NOMO-1 (cell line): Measurements from ENCODE around the gene ADCYAP1R1.

Experiments
- DNase-seq, 2 experiments: peaks; one replicate each; lab custom pipeline; 2025; ENCODE audit not compliant: unreplicated experiment in 2 of 2; lab: John Stamatoyannopoulos, UW

The ADCYAP1R1 gene

GRCh38 chr7:31036924-31037323 is 15.2 kb upstream of the ADCYAP1R1 start:
- no peak for DNase-seq

DNA sequence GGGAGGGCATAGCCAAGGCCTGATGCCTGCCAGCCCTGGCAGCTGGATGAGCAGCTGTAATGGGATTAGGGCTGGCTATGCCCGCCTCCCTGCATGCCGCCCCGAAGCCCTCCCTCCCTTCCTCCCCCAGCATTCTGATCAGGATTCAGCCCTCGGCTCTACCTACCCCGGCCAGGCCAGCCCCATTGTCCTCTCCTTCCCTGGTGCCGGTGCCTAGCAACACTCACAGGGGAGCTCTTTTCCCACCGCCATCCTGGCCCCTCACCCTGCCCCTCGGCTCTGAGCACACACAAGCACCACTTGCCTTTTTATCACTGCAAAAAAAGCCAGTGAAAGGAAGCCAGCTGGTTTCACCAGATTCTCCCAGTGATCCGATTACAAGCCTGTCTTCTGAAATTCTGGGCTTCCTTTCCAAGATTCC is 9.0 kb upstream of the ADCYAP1R1 start:
- no peak for DNase-seq

DNA sequence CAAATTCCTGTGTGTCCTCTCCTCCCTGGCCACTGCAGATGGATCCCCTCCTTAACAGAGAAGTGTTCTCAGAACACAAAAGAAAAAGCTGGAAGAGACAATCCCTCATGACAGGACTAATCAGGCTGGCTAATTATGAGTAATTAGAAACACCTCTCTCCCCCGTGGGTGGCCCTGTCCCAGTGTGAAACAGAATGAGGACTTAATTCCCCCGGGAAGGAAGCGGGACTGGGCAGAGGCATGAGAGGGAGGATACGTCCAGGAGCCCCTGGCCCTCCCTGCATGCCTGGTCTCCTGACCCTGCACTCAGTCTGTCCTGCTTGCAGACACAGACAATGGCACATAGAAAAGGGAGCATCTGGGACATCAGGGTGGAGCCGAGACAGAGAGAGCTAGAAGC is 7.6 kb upstream of the ADCYAP1R1 start:
- DNase-seq: no peak

DNA sequence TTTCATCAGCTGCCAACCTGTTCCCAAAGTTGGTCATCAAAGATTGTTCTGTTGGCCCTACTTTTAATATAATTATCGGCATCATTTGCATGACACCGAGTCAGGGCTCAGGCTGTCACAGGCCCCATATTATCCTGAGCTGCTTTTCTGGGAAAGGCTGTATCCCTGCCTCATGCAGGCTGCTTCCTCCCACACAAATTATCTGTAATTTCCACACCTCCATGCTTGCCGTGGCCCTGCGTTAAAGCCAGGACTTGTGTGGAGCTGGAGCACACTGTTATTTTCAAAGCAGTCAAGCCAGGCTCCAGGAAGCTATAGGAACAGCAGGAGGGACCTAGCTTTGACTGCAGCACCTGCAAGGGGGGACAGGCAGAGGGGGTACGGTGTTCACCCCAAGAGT is 5.4 kb upstream of the ADCYAP1R1 start:
- no peak for DNase-seq

GRCh38 chr7:31047313-31048146 is 4.6 kb upstream of the ADCYAP1R1 start:
- DNase-seq: no peak

DNA sequence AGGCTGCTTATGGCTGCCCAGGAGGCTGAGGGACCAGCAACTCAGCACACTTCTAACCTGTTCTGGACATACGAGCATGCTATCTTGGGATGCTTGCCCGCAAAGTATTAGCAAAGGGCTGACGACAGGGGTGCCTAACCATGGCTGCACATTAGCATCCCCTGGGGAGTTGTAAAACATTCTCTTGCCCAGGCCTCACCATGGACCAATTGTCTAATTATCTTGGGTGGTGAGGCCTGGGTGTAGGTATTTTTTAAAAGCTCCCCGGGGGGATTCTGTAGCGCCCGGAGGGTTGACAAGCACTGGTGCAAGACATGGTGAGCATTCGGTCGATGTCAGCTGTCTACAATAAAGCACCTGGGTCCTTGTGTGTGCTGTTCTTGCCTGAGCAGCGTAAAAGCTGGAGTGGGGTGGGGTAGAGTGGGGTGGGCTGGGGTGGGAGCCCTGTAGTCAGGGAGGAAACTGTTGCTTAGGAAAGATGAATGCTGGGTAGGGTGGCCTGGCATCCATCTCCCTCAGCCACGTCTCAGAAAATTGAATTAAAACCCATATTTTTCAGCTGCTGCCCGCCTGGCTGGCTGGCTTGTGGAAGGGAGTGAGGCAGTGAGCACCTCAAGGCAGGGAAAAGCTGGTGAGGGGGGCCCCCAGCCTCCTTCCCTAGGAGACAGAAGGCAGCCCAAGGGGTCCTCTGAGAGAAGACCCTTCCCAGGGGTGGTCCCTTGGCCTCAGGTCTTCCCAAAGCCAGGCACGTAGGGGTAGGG is 2.9 kb upstream of the ADCYAP1R1 start:
- DNase-seq: no peak

DNA sequence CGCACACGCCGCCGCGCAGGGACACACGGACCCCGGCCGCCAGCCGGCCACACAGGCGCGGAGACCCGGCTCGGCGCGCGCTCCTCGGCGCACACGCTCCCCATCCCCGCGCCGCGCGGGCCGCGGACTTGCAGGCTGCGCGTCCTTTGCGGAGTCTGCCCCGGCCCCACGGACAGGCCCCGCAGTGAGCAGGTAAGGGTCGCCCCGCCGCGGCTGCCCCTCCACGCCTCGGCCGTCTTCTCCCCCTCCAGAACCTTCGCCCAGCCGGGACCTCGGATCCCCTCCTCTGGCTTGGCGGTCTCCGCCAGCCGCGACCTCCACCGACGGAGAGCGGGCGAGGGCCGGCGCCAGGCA is 356 bp downstream of the ADCYAP1R1 start:
- no peak for DNase-seq

DNA sequence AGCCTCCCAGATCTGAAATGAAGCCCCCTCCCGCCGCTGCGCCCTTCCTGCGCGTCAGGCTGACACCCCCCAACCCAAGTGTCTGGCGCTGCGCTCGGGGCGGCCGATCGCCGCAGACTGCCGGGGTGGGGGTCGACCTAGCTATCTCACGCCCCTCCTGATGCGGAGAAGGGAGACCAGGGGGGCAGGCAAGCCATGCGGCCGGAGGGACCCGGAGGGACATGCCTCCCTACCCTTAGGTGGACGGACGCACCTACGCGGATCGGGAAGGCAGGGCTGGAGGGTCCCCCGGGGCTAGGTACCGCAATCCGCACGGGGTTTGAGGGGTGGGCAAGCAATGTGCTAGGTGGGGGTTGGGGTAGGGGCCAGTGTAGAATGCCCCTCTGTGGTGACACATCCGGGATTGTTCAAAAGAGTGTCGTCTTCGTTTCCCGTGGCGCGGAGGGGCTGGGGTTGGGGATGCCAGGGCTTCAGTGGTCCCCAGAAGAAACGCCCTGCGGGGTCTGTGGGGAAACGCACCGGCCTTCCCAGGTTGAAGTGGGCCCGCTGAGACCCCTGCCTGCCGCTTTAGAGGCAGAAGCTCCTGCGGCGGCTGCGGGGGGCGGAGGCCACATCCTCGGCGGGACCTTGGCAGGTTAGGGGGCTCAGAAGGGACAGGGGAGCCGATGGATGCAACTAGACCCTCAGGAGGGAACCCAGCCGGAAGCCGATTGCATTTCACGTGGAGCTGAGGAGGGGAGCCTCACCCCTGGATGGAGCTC is 913 bp downstream of the ADCYAP1R1 start:
- no peak for DNase-seq

- no peak for DNase-seq
Observed at GRCh38 chr7:31053986-31054385, 1.9 kb downstream of the ADCYAP1R1 start.

- DNase-seq: no peak
Observed at GRCh38 chr7:31054608-31055278, 2.6 kb downstream of the ADCYAP1R1 start.

DNA sequence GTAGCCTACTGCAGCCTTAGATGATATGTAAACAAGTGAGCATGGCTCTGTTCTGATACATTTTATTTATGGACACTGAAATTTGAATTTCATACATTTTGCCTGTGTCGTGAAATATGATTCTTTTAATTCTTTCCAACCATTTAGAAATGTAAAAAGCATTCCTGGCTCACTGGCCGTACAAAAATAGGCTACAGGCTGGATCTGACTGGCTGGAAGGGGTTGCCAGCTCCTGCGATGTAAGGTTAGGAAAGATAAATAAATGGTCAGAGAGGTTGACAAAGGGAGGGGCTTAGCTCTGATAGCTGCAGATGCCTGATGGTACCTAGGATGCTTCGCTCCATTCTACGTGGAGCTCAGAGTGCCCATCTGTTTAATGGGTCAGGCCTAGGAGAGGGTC is 3.4 kb downstream of the ADCYAP1R1 start:
- DNase-seq: no peak

DNA sequence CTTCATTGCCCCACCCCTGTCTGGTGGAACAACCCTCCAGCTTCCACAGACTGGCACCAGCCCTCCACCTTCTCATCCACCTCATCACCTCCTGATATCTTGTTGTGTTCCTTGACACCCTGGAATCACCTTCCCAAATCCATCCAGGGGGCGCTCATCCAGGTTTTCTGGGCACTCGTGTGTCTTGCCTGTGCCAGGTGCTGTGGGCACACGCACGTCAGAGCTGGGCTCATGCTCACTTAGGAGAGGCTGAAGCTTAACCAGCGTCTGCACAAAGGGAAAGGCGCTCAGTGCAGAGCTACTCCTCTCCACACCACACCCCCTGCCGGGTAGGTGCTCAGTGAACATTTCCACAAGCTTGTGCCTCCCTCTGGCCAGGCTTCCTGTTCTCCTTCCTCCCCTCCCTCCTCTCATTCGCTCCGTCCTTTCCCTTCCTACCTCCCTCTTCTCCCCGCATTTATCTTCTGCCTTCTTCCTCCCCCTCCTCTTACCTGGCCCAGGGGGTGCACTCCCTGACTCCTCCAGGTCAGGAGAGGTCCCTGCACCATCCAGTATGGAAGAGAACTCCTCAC is 4.8 kb downstream of the ADCYAP1R1 start:
- no peak for DNase-seq

GRCh38 chr7:31058122-31058521 is 6.0 kb downstream of the ADCYAP1R1 start:
- DNase-seq: no peak

GRCh38 chr7:31058688-31059087 is 6.6 kb downstream of the ADCYAP1R1 start:
- DNase-seq: no peak

GRCh38 chr7:31059551-31059950 is 7.4 kb downstream of the ADCYAP1R1 start:
- no peak for DNase-seq

GRCh38 chr7:31061185-31061584 is 9.1 kb downstream of the ADCYAP1R1 start:
- no peak for DNase-seq

GRCh38 chr7:31062746-31063435 is 10.8 kb downstream of the ADCYAP1R1 start:
- DNase-seq: no peak

DNA sequence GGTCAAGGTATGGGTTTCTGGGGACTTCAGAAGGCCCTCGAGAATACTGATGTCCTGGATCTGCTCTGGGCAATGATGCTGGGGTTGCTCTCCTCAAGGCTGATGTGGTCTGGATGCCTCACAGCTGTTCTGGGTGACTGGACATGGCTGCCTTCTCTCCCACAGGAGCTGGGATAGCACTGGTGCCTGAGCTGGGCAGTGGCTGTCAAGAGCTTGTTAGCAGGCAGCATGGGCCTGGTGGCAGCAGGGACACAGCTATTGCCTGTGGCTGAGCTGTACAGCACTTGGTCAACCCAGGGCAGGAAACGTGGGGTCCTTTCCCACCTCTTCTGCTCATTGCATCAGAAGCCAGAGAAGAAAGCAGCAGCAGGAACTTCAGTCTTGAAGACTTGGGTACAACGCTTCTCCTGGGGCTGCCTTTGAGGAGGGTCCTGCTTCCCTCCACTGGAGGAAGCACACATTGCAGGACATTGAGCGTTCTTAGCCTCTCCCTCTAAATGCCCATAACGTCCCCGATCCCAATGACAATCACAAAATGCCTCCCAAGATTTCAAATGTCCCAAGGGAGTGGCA is 13.0 kb downstream of the ADCYAP1R1 start:
- no peak for DNase-seq

- DNase-seq: no peak
Observed at GRCh38 chr7:31065840-31066239, 13.7 kb downstream of the ADCYAP1R1 start.
